Stimulated activated CD4-positive, alpha-beta T cell treated with anti-CD3 and anti-CD28 coated beads, Interleukin-2, amount 100 ng/mL, for 24 hours (primary cell): ENCODE measurements around the gene EPB41L2.
"Not testable (repeated sequence)": the region's sequence is repeated elsewhere in the genome, so short reads cannot be mapped to it uniquely, and the experiment has no call there.

Source experiments
- DNase-seq, 2 donors: peaks; one replicate each; pipeline ENCODE4 v3.0.0-alpha.2; 2020

EPB41L2 gene

DNA sequence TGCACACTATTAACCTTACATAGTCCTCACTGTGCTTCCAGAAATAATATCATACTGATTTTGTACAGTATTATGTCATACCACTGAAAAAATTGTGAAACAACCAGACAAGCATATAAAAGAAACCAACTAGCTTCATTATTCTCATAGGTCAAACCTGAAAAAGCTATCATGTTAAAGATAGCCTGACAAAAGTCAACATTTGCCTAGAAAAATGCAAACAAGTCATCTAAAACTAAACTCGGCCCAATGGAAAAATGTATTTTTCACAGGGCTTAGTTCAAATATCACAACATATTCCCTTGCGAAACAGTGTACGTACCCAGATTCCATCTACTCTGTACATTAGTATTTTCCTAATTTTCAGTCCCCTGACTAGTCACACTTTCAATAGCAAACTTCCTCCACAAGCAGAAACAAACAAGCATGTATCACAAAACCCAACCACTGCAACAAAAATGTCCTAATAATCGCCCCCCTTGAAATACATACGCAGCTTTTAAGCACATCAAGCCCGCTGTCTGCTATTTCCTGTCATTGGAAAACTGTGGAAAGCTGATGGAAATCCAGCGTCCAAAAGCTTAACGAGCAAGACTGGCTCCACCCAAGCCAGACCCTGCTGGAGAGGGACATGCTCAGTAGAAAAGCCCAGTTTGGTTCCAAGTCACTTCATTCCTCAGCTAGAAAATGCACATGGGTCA lies 93.1 kb downstream of the EPB41L2 start:
- no peak for DNase-seq

DNA sequence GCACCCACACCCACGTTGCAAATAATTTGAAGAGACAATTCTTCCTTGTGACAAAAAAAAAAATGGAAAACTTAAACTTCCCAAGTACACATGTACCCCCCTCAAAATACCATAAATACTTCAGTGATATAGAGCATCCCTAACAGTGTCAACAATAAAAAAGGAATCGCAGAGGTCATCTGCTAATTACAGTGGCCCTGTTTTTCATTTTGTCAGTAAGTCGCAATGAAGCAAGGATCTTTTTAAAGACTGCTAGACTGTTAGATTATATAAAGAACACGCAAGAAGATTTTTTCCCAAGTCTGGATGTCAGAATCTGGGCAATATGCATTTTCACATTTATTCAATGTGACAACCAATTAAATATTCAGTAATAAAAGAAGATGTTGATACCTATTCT lies 93.9 kb downstream of the EPB41L2 start:
- DNase-seq, result no peak

DNA sequence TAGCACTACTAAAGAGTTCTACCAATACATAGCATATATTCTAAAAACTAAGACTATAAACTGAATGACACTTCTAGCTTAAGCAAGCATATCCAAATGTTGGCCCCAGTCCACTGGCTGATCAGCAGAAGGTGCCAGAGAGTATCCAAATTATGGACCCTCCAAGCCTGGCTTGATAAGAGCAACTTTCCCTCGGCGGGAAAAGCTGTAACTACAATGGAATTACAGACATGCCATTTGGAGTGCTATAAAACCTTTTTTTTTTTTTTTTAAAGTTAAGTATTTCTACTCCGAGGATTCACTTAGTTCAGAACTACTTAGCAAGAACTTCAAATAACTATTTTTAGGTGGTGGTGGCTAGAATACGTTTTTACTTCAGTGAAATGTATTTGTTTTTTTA lies 94.6 kb downstream of the EPB41L2 start:
- no peak for DNase-seq

DNA sequence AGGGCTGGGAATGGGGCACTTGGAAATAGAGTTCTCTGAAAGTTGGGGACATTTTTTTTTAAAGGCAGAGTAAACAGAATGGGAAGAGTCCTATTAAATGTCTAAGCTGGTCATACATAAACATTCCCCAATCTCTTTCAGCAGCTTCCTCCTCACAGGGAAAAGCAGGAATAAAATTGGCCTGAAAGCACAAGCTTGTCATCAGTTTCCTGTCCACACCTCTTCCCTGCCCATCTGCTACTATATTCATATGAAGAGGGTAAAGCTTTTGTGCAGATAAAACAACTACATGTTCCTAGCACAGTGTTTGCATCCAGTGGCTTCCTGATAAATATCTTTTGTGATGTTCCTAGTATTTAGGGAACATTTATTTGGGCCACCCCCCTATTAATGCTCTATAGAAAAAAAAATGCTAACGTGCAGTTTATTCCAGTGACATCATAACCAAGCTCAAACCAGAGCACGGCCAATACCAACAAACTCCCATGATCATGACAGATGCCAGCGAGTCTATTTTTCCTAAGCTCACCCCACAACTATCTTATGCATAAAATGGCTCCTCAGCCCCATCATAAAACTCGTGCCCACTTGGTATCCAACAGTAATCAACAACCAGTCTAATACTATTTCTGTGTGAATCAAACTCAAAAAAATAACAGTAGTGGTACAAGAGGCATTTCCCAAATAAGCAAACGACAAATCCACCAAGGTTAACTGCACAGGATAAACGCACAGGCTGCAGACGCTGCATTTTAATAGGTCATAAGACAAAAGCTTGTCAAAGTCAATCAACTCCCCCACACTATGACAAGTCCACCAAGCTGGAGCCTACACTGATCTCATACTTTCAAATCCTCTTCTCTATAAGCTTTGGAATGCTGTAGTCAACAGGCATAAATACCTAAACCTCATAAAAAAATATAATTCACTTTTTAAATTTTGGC lies 95.3 kb downstream of the EPB41L2 start:
- no peak for DNase-seq

DNA sequence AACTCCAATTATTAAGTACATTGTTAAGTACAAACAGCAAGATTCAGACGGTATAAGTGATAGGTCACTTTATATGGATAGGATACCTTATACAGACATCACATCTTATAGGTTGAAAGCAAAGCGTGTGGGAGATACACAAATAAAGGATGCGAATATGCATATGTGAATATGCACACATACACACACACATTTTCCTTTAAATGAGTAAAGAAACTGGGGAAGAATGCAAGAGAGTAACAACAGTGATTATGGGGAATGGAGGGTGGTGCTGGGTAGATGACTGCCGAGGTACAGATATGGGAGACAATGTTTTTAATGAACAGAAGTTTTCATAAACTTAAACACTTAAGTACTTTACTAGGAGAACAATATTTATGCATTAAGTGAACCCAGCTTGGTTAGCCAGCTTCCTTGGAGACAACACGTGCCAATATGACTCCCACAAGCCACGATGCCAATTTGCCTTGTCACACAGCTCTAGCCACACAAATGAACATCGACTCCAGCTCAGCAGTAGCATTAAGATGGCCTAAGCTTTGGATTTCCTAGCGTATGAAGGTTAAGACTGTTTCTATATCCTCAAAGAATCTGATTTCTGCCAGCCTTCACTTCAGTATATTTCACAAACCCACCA lies 96.6 kb downstream of the EPB41L2 start:
- DNase-seq, result no peak

DNA sequence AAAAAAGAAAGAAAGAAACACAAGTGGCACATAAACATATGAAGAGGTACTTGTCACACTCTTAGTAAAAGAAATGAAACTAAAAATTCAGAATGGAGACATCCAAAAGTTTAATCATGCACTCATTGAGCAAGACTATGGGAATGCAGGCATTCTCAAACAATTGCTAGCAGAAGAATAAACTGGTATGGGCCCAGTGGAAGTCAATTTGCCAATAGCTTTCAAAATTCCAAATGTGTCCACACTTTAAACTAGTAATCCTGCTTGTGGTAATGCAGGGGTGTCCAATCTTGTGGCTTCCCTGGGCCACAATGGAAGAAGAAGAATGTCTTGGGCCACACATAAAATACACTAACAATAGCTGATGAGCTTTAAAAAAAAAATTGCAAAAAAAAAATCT lies 97.4 kb downstream of the EPB41L2 start:
- DNase-seq, result no peak

DNA sequence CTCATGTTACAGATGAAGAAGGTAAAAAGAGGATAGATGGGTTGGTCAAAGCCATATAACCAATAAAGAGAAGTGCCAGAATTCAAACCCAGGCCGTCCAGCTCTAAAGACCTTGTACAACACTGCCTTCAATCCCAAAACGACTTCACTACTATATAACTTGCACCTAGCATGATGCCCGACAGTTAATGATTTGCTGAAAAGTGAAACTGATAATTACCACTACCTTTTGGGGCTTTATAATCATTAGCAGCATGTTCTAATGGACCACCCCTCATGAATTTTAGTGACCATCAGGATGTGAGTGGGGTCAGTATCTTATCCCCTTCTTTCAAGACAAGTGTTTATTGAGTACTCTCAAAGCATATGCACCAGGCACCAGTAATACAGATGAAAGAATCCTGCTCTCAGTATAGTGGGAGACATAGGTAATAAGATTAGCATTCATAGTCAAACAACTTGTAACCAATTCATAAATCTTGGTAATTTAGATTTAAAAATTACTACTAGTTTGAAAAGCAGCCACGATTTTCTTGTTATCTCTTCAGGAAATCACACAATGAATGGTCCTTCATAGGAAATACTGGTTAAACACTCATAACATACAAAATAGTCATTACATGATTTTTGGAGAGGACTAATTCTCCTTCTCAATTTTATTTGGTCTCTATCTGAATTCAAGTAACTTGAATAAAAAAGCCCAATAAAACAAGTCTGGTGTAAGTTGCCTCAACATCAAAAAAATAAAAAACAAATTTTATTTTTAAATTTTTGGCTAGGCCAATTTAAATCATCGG lies 98.0 kb downstream of the EPB41L2 start:
- no peak for DNase-seq

DNA sequence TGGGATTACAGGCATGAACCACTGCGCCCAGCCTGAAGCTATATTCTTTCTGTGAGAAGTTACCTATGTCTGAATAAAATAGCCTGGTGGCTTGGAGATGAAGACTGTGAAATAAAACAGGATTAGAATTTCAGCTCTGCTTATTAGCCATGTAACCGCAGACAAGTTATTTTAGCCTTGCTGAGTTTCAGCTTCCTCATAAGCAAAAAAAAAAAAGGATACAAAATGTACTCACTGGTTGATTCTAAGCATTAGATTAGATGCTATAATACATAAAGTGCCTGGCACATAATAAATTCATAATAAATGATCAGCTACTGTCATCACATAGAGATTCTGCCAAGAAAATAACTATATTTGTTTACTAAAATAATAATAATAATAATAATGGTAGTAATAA lies 98.8 kb downstream of the EPB41L2 start:
- DNase-seq, result no peak

DNA sequence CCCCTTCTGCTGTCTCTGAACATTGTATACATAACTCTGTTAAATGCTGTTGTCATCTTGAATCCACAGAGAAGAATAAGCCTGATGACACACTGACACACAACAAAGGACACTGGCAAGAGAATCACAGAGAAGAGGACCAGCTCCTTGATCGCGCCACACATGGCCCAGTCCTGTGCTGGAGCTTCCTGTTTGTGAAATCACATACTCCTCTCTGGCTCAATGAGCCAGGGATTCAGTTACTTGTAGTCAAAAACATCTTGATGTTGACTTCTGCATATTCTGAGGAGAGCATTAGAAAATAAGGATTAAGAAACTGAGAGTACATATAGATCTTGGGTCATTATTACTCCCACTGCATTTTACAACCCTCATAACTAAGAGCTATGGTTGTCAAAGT lies 100.1 kb downstream of the EPB41L2 start:
- DNase-seq, result no peak

DNA sequence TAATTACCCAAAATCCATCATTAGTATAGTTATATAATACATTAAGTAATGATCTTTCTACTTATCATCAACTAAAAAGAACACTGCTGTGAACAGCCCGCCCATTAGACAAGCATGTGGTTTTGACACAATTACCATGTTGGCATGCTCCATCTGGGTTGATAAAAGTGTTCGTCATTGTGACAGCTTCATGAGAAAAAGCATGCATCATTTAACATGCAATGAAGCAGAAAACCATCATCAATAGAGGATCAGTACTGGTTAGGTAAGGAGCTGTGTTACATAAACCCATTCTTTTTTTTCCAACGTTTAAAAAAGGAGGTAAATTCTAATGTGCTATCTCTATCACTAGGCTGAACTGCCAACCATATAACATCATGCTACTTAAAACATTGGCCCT lies 101.9 kb downstream of the EPB41L2 start:
- DNase-seq, result no peak

DNA sequence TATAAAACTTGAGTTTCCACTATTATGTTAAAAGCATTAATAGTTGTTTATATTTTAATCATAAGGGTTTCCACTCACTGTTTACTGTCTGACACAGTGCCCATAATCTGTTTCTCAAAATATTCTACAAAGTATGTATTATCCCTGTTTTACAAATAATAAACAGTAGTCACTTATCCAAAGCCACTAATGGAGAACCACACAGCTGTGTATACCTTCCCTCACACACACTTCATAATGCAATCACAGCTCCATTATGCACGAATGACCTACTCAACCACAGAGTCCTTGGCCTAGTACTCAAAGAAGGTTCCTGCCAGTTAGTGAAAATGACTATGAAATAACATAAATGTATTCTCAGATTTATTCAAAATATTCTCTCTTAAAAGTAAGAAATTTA lies 103.1 kb downstream of the EPB41L2 start:
- DNase-seq, result no peak

DNA sequence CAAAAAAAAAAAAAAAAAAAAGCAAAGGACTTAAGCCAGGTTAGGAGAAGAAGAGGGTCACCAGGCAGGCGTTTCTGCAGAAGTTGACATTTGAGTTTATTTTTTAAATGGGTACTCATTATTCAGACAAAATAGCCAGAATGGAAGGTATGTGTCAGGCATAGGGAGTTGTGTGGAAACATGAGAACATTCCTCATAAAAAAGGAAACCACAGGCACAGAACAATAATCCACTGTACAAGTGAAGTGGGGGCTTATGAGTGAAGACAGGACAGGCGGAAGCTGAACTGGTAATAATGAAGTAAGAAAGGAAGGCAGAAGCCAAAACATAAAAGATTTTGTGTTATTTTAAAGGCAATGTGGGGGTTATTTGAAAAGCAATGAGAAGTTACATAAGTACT lies 104.6 kb downstream of the EPB41L2 start:
- no peak for DNase-seq

DNA sequence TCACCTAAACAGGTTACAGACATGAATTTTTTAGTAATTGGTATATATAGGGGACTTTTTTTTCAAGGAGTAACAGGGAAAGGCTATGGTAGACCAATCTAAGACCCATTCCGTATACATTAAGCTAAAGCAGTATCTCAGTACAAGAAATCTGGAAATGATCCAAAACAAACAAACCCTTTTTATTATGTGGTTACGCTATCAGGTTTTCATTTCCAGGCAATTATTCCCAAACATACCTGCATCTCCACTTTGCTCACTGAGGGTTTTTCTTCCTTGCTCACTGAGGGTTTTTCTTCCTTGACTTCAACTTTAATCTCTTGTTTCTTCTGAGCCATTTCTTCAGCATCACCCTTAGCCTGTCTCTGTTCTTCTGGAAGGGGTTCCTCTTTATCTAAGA lies 107.3 kb downstream of the EPB41L2 start:
- DNase-seq, result no peak

DNA sequence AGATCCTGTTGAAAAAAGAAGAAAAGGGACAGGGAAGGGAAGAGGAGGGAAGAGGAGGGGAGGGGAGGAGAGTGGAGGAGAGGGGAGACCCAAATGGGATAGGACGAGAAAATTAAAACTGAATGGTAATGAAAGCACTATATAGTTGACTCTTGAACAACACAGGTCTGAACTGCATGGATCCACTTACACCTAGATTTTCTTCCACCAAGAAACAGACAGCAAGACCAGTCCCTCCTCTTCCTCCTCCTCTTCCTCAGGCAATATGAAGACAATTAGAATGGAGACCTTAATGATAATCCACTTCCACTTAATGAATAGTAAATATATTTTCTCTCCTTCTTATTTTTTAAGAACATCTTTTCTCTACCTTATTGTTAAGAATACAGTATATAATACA lies 113.5 kb downstream of the EPB41L2 start:
- DNase-seq, result no peak

DNA sequence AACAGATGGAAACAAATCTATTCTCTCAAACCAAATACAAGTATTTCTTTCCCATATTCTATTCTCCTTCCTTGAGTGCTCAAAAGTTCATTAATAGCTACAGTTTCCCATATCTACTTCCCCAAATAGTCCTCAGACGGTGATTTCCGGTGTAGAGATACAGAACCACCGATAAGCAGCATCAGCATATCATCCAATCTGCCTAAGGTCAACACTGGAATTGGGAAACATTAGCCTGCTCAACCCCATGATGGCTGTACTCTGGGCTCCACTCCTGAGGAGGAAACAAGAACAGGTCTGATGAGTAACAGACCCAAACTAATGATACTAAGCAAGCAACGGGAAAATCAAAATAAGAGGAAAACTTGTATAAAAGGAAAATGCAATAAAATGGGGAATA lies 115.6 kb downstream of the EPB41L2 start:
- DNase-seq, result no peak

DNA sequence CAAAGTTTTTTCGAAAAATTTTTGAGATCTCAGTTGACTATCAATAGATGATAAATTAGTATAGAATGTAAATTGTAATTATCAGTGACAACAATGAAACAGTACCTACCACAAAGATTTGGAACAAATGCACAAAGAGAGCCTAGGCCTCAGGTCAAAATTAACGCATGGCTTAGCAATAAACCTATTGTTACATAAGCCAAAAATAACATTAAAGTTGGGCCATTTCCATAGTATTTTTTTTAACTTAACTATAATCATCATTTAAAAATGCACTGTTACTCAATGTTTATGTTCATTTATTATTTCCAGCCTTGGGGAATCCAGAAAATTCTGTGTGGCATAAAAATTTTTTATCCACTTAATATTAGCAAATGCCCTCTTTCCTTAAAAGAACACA lies 117.0 kb downstream of the EPB41L2 start:
- DNase-seq, result no peak

DNA sequence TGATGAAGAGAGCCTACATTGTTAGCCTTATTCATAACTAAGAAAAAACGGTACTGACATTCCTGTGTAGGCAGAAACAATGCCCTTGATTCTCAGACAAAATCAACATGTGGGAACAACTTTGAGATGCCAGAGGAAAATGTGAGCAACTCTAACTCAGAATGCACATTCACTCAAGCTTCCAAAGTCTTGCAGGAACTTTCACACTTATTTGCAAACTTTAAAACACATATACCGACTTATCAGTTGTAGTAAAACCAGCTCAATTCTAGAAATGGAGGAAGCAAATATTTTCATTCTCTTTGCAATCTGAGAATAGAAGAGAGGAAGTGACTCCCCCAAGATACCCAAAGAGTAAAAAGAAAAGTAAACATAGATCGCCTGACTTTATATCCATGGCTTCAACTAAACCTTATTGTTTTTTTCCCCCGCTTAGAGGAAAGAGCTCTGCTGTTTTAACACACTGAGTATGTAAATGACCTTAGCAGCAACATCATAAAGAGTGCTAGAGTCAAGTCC lies 117.6 kb downstream of the EPB41L2 start:
- no peak for DNase-seq

DNA sequence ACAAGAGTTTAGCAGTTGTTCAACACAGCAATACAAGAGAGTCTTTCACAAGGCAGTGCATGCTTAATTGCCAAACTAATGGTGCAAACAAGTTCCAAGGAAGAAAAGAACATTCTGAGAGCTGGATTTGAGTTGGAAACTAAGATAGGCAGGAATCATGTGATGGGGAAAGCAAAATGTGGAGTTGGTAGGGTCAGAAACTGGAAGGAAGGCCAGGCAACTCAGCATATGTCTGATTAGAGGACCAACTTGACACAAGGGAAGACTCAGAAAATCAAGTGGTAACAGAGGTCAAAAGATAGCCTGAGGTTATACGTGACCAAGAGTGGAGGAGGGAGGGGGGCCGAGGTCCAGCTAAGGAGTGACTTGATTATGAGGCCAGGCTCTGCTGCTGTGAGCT lies 118.6 kb downstream of the EPB41L2 start:
- no peak for DNase-seq

DNA sequence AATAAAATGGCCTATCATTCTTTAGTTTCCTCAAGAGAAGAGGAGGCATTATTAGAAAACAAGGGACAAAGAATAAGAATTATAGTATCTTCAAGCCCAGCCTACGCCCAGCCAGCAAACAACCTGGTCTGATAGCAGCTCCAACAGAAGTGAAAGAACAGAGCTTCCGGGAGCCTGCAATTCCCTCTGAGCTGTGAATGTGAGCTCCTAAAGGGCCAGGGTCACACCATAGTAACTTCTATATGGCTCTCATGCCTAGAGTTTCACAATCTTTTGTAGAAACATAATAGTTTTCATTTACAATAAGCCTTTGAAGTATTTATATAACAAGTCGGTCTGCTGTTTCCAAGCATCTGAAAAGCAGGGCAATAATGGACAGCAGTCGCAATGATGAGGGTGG lies 119.3 kb downstream of the EPB41L2 start:
- DNase-seq, result no peak

DNA sequence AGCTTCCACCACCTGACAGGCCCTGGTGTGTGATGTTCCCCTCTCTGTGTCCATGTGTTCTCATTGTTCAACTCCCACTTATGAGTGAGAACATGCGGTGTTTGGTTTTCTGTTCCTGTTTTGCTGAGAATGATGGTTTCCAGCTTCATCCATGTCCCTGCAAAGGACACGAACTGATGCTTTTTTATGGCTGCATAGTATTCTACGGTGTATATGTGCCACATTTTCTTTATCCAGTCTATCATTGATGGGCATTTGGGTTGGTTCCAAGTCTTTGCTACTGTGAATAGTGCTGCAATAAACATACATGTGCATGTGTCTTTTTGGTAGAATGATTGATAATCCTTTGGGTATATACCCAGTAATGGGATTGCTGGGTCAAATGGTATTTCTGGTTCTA lies 120.3 kb downstream of the EPB41L2 start:
- not testable (repeated sequence) for DNase-seq

DNA sequence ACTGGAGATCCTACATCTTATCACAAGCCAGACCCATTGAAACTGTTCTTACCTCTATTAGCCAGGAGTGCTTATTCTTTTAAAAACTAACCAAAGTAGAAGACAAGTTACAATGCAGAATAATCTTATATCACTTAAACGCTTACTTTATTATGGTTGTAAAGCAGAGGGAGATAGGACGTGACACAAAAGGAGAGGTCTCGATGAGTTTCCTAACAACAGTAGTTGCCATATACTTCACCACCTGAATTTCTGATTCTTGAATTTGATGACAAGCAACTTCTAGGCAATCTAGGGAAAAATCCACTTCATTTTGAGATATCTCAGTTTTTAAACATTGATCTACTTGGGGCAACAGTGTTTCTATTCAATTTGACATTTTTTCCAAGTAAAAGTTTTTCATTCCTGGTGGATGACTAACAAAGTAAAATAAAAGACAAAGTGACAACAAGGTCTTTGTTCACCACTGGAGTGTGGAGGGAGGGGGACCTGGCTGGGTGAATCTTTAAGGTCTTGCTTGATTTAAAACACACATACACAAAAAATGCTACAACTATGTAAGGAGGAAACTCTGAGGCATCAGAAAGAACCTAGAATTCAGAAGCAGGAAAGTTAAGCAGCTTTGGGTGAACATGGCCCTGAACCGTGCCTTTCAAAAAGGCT lies 125.0 kb downstream of the EPB41L2 start:
- no peak for DNase-seq

DNA sequence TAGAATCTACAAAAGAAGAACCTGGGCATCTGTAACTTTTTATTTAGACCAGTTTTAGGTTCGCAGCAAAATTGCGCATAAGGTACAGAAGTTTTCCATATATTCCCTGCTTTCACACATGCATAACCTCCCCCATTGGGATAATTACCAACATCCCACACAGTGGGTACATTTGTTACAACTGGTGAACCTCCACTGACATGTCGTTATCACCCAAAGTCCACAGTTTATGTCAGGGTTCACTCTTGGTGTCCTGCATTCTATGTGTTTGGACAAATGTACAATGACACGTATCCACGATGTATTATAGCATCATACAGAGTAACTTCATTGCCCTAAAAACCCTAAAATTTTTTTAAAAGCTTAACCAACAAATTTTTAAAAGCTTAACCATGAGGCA lies 126.1 kb downstream of the EPB41L2 start:
- DNase-seq, result no peak
